Measurements from ENCODE around the gene ZNF423.

Gene ZNF423

DNA sequence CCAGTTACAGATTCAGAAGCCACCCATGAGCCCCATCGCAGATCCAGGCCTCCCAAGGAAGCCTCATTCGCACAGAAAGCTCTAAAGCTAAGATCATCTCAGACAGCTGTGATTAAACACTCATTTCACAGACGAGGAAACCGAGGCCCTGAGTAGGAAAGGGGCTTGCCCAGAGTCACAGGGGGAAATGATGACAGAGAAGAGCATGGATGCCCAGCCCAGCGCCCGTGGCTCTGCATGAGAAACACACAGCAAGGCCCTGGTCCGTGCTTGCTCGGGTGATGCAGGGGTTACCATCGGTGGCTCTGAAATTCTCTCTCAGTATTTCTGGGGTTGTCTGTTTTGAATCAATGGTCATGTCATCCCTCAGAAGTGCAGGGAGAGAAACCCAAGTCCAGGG lies 372.7 kb downstream of the ZNF423 start:
- no peak for DNase-seq

DNA sequence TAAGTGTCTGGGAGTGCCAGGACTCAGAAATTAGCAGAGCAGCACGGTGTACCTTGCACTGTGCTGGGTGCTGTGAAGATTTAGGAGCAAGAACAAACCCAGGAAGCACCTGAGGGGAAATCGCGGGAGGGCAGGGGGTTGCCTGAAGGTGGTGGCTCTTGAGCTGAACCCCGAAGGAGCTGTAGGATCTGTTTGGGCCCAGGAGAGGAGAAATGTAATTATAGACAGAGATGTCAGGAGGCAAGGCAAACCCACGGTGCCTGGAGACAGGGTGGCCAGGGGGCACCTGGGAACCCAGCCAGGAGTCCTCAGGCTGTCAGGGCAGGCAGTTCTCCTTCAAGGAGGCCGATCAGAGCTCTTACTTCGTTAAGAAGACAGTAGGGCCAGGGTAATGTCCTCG lies 373.2 kb downstream of the ZNF423 start:
- no peak for DNase-seq

DNA sequence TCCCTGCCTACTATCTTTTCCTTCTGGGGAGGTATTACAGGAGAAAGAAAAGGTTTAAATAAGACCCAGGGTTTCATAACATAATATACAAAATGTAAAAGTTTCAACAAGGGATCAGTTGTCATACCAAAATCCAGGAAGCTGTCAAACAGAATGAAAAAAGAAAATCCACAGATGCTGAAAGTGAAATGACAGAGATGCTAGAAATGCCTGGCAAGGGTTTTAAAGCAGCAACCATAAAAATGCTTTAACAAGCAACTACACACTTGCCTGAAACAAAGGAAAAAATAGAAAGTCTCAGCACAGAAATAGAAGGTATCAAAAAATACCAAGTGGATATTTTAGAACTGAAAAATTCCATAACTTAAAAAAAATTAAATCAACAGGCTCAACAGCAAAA lies 377.3 kb downstream of the ZNF423 start:
- DNase-seq: no peak

DNA sequence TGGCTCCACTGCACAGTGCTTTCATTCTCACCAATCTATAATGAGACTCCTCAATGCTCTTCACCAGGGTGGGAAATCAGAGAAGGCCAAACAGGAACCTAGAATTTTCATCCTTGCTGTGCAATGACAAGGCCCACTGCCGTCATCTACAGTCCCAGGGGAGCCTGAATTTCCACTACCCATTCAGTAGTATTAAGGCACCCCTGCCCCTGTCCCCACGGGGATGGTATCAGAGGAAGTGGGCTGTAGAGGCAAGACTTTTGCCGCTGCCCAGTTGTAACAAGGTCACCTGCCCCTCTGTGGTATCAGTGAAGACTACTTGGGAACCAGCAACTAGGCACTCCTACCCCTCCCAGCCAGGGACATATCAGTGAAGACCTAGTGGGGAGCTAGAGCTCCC lies 377.8 kb downstream of the ZNF423 start:
- DNase-seq: no peak

DNA sequence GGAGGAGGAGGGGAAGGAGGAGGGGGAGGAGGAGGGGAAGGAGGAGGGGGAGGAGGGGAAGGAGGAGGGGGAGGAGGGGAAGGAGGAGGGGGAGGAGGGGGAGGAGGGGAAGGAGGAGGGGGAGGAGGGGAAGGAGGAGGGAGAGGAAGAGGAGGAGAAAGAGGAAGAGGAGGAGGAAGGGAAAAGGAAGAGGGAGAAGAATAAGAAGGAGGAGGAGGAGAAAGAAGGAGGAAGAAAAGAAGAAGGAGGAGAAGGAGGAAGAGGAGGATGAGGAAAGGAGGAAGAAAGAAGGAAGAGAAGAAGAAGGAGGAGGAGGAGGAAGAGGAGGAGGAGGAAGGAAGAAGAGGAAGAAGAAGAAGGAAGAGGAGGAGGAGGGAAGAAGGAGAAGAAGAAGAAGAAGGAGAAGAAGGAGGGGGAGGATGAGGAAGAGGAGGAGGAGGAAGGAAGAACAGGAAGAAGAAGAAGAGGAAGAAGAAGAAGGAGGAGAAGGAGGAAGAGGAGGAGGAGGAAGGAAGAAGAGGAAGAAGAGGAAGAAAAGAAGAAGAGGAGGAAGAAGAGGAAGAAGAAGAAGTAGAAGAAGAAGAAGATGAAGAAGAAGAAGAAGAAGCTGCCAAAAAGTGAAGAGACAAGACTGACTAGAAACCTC lies 378.5 kb downstream of the ZNF423 start:
- no peak for DNase-seq

DNA sequence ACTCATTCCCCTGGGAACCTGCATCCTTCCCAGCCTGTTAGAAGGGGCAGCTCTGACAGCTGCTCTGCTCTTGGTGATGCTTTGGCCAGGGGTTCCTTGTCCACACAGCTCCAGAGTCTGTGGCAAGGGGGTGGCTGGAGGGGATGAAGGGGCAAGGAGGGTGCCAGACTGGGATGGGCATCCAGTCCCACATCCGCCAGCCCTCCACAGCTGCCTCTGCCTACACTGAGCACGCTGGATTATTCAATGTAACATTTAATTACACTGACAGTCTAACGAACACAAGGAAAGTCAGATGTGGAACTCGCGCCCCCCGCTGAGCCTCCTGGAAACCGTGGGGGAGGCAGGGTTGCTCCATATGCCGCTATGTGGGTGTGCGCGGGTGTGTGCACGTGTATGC lies 381.2 kb downstream of the ZNF423 start:
- DNase-seq: no peak

DNA sequence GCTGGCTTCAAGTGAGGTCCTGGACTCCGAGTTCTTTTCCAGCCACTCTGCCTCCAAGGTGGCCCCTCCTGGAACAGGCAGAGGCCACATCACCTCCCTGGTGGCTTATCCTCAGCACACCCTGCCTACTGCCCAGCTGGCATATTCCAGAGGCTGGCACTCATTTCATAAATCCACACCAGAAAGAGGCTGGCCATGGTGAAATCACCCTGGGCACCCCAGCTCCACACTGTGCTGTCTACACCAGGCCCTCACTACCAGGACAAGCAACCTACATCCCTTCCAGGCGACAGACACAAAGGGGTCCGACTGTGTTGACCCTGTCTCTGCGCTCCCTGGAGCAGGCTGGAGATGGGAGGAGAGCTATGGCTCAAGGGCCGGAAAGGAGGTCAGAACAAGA lies 382.1 kb downstream of the ZNF423 start:
- DNase-seq: no peak

DNA sequence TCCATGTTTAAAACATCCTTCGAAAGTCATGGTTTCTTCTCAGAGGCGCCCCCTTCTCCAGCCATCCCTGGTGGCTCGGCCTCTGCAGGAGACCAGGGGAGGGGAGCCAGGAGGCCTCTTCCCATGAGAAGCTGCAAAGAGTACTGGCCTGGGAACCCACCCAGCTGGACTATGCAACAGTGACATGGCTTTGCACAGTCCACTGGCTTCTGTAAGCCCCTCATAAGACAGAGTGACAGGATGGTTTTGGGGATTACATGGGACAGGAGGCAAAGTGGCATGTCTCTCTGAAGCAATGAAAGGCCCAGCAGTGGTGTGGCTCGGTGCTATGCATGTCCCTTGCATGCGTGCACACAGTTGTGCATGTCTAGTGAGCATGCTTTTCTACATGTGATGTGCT lies 382.8 kb downstream of the ZNF423 start:
- DNase-seq: no peak

DNA sequence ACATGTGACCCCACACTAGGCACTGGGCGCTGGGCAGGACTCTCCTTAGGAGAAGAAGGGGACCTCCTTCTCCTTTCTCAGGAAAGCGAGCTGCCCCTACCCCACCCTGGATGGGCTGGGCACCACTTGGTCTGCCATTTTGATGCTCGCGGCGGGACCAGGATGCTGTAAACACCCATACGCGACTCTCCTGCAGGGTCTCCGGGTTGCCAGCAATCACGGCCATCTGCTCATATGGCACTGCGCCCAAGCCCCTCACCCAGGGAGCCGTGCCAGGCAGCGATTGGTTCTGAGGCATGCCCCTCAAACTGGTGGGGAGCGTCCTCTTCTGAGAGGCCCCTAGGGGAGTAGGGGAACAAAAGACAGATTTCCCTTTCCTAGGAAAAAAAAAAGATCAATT lies 383.3 kb downstream of the ZNF423 start:
- no peak for DNase-seq

DNA sequence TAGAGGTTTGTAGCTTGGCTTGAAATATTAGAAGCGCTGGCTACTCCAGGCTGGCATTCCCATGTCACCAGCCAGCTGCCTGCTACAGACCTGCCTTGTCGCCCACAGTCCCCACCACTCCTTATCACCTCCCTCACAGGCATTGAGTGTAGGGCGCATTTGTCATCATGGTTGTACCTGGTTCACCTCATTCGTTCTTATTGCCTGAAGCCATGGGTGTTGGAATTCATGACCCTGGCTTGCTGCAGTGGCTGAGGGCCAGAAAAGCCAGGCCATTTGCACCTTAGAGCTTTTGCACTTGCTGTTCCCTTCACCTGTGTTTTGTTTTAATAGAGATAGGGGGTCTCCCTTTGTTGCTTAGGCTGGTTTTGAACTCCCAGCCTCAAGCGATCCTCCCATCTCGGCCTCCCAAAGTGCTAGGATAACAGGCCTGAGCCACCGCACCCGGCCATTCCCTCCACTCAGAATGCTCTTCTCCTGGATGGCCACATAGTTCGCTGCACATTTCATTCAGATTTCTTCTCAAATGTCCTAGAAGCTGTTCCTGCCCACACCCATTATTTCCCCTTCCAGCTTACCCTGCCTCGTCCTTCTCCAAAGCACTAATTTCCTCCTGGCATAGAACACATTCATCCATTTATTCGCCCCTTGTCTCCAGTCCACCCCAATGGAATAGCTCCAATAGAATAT lies 384.7 kb downstream of the ZNF423 start:
- DNase-seq: no peak

DNA sequence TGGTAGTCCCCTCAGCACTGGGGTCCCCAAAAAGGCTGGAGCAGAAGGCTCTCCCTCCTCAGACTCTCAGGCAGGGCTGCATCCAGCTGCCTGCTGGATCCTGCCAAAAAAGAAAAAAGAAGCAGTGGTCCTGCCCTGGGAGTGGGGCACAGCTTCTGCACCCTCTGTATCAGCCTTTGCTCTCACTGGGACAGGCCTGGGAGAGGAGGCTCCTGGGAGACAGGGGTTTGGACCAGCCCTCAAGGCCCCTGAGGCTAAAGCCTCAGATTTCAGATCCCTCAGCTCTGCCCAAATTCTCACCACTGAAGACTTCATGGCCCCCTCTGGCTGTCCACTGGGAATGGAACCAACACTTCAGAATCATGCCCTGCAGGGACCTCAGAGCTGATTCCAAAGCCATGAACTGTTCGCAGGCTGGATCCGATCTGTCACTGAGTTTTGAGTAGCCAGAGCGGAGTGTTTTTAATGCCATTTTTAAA lies 385.4 kb downstream of the ZNF423 start:
- no peak for DNase-seq

DNA sequence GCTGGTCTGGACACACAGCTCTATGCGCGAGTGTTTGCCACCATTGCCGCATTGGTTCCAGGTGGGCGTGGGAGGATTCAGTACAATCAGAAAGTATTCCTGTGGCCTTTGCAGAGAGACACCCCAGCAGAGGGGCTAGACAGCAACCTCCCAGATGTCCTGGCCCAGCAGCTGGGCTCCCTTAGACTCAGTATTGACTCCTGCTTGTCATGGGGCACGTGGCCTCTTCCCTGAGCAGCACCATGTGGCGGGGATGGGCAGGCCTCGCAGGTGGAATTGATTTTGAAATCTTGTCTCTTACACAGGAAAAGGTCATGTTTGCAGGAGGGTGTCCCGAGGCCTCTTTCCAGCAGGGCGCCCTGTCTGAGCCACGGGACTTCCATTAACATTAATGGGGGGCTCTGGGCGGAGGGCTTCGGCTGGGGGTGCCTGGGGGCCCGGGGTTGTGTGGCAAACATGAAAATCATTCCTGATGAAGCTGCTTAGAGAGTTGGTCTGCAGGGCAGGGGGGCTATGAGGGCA lies 385.9 kb downstream of the ZNF423 start:
- no peak for DNase-seq

DNA sequence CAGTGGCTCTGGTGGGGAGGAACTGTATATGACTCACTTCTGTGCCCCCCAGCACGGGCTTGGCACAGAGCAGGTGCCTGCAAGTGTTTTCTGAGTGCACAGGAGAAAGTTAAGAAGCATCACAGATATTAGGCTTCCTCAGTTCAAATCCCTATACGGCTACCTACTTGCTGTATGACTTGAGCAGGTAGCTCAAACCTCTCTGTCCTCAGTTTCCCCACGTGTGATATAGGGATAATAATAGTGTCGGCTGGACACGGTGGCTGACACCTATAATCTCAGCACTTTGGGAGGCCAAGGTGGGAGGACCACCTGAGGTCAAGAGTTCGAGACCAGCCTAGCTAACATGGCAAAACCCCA lies 386.6 kb downstream of the ZNF423 start:
- DNase-seq: no peak

DNA sequence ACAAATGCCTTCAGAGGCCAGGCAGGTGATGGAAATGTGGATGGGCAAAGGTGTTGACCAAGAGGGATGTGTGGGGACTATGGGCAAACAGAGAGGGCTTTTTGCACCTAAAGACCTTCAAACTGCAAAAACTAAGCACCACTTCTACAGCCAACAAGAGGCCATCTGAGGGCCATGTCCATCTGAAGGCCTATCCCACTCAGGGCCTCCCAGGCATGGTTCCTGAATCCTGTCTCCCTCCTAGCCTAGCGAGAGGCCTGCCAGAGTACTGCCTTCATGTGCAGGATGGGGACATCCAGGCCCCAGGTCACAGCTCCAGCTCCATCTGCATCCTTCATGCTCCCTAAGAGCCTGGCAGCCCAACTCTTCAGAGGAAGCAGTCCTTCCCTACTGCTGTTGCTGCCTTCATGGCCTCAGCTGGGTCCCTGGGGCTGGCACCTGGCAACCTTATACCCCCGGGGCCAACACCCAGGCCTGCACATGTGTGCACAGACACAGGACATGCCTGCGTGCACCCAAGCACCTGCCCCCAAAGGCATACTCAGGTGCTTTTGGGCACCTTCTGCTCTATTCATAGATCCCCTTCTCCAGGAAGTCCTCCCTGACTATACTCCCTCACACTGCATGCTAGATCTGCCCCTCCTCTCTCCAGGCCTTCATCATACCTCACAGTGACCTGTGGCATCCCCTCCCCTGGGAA lies 387.2 kb downstream of the ZNF423 start:
- DNase-seq: no peak

DNA sequence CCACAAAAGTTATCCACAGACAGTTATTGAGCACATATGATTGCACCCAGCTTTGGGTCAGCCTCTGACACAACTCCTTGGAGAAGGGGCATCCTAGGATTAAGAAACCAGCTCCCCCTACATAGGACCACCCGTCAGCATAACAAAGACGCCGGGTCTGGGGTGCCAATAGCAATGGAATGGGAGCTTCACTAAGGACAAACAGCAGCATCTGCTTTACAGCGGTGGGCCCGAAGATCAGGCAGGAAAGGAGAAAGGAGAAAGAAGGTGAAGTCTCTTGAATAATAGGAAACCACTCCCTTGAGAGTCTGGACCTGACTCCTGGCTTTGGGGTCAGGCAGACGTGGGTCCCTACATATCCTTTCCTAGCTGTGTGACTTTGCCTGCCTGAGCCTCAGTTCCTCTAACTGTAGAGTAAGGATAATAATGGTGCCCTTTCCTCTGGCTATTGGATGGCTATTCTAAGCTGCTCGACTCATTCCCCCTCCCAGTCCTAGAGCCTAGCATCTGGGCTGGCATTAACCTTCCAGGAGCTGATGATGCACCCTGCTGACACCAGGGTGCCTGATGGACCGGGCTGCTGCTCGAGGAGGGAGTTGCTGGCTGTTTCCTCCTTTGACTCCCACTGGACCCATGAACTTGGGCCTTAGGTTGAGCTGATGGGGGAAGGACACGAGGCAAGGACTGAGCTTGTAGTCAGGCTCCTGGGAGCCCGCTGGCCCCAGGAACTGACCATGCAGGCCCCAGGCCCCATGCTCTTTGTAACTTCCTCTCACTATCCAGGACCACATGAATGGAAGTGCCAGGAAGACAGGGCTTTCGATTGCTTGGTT lies 388.2 kb downstream of the ZNF423 start:
- DNase-seq: no peak

DNA sequence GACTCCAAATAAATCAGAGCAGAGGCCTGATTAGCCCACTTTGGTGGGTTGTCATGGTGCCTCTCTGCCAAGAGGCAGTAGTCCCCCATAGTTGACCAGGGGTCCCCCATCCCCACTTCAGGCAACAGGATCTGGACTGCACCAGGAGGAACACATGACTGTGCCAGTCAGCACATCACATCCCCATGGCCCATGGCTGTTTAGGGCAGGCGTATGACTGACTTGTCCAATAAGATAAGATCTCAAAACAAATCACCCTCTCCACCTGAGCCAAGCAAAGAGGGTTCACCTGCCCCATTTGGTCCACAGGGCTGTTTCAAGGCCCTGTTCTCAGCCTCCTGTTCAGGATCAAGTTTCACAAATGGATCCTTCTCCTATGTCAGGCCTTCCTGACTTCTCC lies 389.0 kb downstream of the ZNF423 start:
- no peak for DNase-seq

DNA sequence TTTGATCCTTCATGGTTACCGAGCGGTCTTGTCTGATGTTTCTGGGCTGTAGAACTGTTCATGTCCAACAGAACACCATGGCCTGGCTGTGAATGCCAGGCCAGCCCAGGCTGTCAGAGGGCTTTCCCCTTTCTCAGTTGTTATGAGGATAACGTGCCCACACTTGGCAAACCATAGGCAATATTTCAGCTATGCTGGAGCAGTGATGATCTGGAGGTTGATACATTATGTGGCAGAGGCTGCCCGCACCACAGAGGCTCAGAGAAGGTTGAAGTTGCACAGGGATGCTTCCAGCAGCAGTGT lies 389.4 kb downstream of the ZNF423 start:
- DNase-seq: no peak

DNA sequence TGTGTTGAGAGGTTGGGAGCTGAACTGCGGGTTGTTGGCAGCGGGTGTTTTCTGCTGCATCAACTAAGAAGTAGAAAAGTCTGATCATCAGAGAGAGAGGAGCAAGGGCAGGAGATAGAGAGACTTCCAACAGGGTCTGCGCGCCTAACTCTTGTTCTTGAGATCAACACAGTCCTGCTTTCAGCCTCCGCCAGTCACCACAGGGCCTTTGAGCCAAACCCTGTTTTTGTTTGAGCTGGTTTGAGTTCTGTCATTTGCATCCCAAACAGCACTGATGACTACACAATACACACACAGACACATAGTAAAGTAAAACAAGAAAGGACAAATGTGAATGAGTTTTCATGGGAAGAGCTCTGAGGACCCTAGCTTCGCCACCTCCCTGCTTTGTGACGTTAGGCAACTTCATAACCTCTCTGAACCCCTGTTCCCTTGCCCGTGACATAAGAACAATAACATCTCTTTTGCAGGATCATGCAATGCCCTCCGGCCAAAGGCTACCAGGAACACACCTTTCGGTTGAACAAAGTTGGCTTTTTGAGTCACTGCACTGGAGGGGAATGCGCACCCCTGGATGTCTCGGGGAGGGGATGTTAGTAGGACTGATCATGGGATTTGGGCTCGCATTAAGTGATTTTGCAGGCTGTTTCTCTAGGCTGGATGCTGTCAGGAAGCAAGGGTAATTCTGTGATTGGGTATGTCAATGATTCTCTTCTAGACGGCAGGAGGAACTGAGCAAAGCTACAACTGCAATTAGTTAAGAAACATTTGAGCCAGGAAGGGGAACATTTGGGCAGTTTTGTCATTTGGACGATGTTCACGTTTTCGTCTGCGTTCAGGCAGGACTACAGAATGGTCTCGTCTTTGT lies 390.0 kb downstream of the ZNF423 start:
- DNase-seq: no peak

DNA sequence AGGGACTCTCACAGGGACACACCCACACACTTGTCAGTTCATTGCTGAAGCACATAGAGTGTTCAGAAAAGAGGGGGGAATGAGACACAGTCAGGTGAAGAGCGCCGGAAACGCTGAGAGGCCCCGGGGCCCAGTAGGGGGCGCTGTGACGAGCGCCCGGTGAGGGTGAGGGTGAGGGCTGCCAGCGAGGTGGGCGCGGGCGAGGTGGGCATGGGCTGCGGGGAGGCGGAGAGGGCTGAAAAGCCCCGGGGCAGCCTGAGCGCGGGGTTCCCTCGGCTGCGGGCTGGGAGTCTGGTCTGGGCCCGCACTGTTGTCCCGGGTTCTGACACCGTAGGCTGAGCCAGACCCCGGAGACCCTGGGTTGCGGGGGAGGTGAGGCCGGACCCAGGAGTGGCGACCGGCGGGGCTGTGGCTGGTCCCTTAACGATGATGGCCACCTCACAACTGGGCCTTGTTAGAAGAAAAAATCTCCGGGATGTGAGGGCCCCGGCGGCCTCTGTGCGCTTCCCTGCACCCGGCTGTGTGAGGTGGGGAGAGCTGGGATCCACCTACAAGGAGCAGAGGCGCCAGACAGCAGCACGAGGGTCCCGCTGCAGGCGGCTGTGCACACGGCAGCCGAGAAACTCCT lies 390.9 kb downstream of the ZNF423 start:
- no peak for DNase-seq

DNA sequence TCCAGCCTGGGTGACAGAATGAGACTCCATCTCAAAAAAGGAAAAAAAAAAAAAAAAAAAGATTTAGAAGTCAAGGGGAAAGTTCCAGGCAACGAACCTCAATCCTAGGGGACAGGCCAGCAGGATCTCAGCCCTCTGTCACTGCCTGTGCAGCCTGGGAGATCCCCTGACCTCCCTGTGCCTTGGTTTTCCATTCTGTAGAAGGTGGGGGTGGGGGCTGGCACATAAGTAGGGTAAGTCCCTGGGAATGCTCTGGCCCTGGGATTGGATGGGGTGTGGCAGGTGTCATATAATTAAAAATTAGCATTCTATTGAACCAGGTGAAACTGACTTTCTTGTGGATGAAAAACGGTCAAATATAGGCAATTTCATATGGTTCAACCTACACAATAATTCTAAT lies 391.8 kb downstream of the ZNF423 start:
- no peak for DNase-seq

DNA sequence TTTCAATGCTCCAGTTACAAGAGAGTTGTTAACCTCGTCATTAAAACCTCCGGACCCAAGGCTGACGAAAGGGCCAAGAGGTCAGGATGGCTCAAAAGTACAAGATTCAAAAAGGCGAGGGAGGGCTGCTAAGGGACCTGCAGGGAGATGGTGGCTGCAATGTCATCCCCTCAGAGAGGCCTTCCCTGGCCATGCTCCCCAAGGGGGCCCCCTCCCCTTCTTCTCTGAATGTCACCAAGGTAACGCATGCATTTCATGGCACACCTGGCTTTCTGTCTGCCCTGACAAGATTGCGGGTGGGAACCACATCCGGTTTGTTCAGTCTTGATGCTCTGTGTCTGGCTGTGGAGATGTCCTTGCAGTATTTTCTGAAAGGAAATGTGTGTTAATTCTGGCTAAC lies 392.4 kb downstream of the ZNF423 start:
- DNase-seq: no peak

DNA sequence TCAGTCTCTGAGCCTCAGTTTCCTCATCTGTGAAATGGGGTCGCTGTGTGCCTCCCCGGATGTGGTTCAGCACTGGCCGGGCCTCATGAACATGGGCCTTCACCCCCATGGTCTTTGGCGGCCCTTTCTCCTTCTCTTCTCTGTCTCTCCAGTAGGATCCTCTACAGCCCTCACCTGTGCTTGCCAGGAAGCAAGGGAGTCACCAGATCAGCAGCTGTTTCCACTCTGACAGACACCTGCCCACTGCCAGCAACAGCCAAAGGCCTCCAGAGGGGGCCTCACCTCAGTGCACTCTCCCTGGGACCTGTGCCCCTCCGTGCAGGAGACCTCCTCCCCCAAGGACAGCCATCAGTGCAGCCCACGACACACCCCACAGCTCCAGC lies 392.9 kb downstream of the ZNF423 start:
- no peak for DNase-seq

All from NCI-H226 (cell line).